Measurements from ENCODE around the gene GTF3C1. TPM values are rescaled to one million over a fixed set of nuclear protein-coding genes. Genes with fewer than 3 reads are reported as not detected.

Gene GTF3C1
- total and polyA plus RNA-seq, 2 of the 8 experiments (the other 6 are each of a cell fraction or from before 2014, with no cell fraction given), result 89.3 to 126 TPM

- CTCF ChIA-PET (ENCODE audit: partially characterized antibody), result interaction anchor here (1.3 kb wide), 1 partner anchor 229 kb away, joined by 3 read pairs; no protein-coding TSS in a partner anchor
- H3K36me3 ChIP-seq (ENCODE audit: control insufficient read depth in 2 of 4, insufficient read depth in 4 of 4, low read length in 3 of 4), result peaks cover 31 to 71% (median 56%) of the 10 kb centered on the region in 4 experiments; a peak in 7 of 8 replicates
- no peak overlapping the region for H3K9ac ChIP-seq (replicated peaks in 1 of 4; ENCODE audit: extremely low read depth in 1 of 4, low read depth in 3 of 4, low read length in 3 of 4)
- H4K8ac ChIP-seq (ENCODE audit: extremely low read depth, insufficient read depth, low read length), result no peak overlapping the region
- no peak overlapping the region for H2BK20ac ChIP-seq (ENCODE audit: low read length)
- FAIRE-seq, result no peak
- no peak overlapping the region for H3K56ac ChIP-seq (replicated peaks; ENCODE audit: insufficient read length, low read depth, low read length)
- H4K20me1 ChIP-seq (replicated peaks in 1 of 2; ENCODE audit: control insufficient read depth in 1 of 2, insufficient read depth in 2 of 2, low read length in 2 of 2), result peaks cover 2 to 14% of the 10 kb centered on the region in 2 experiments
- H3K23me2 ChIP-seq (ENCODE audit: low read depth, low read length), result peaks cover 2% of the 10 kb centered on the region; the same call in 1 of the 2 replicates
- H2BK5ac ChIP-seq (ENCODE audit: low read depth, low read length), result no peak overlapping the region
- no peak overlapping the region for H2BK120ac ChIP-seq (replicated peaks; ENCODE audit: low read depth, low read length)
- H4K5ac ChIP-seq (ENCODE audit: insufficient read length, low read depth, low read length), result no peak overlapping the region
- no peak overlapping the region for H3K4ac ChIP-seq (replicated peaks; ENCODE audit: insufficient read length, low read depth, low read length)
- no peak overlapping the region for H2BK12ac ChIP-seq (ENCODE audit: low read depth, low read length)
- H3K4me1 ChIP-seq (replicated peaks in 1 of 4; ENCODE audit: control insufficient read depth in 3 of 4, insufficient read depth in 4 of 4, low read length in 3 of 4), result no peaks in the 10 kb centered on the region; a peak in 1 of 7 replicates
- H3K27me3 ChIP-seq (replicated peaks in 1 of 4; ENCODE audit: control insufficient read depth in 3 of 4, extremely low read depth in 1 of 4, insufficient read depth in 3 of 4, low read length in 3 of 4), result no peaks in the 10 kb centered on the region
- H3K14ac ChIP-seq (ENCODE audit: insufficient read length), result no peak overlapping the region
- H3K4me2 ChIP-seq (ENCODE audit: insufficient read depth in 1 of 2, low read depth in 2 of 2, low read length in 2 of 2), result no peak overlapping the region
- H3K4me3 ChIP-seq (ENCODE audit: extremely low read depth in 1 of 4, insufficient read depth in 2 of 4, low read depth in 3 of 4, low read length in 4 of 4), result no peak overlapping the region
- no peaks in the 10 kb centered on the region for H3K79me1 ChIP-seq (ENCODE audit: low read depth, low read length)
- H3K79me2 ChIP-seq (ENCODE audit: control insufficient read depth in 1 of 2, insufficient read depth in 2 of 2, low read length in 2 of 2), result no peaks in the 10 kb centered on the region
- H3K27ac ChIP-seq (ENCODE audit: low read depth, low read length), result no peak overlapping the region
- POLR2A ChIA-PET (ENCODE audit: partially characterized antibody), result interaction anchor here (1.0 to 1.6 kb wide), 2 partner anchors 34 to 65 kb away, joined by 3 to 4 read pairs; no protein-coding TSS in a partner anchor
- no peak overlapping the region for H3K18ac ChIP-seq (ENCODE audit: extremely low read depth, low read length)
- 92% methylated on average over 21 of the region's 32 CpGs; no CpG with 5 or more reads in 1 of the 2 experiments for WGBS, 2 experiments (ENCODE audit: extremely low coverage in 1 of 2, insufficient coverage in 1 of 2, insufficient read length in 1 of 2, insufficient replicate concordance in 2 of 2, low coverage in 1 of 2, low lambda C conversion rate in 2 of 2, missing lambda C conversion rate in 1 of 2)
- no peak overlapping the region for H3K23ac ChIP-seq (ENCODE audit: insufficient read length)
- no peak overlapping the region for H2AK5ac ChIP-seq (ENCODE audit: low read depth, low read length)
- H2BK15ac ChIP-seq (ENCODE audit: low read length), result no peak overlapping the region
- H2AFZ ChIP-seq (ENCODE audit: low read length), result no peak overlapping the region
- H3K9me3 ChIP-seq (ENCODE audit: insufficient read depth in 2 of 2, low read depth in 1 of 2, low read length in 1 of 2), result no peaks in the 10 kb centered on the region
- no peak for DNase-seq (ENCODE audit: low read depth in 1 of 2, low spot score in 2 of 2)
- no peak overlapping the region for H4K91ac ChIP-seq (replicated peaks; ENCODE audit: insufficient read length, low read length)
- TF ChIP-seq GABPA (IDR thresholded peaks at IDR 0.05; ENCODE audit: borderline replicate concordance, insufficient read depth, low read length) (no peak), POU5F1 (IDR thresholded peaks at IDR 0.05; ENCODE audit: low read depth, low read length) (no peak), POLR2AphosphoS5 (IDR thresholded peaks at IDR 0.05; ENCODE audit: low read depth, low read length) (no peak), CHD2 (IDR thresholded peaks at IDR 0.05; ENCODE audit: low read length) (no peak), SRF (IDR thresholded peaks at IDR 0.05; ENCODE audit: low read depth, low read length) (no peak), SAP30 (IDR thresholded peaks at IDR 0.05; ENCODE audit: insufficient read depth, insufficient replicate concordance, low read length) (no peak), RFX5 (IDR thresholded peaks at IDR 0.05; ENCODE audit: borderline replicate concordance, low read depth, low read length) (no peak), KDM1A (IDR thresholded peaks at IDR 0.05; ENCODE audit: borderline replicate concordance, low read length) (no peak), HDAC6 (IDR thresholded peaks at IDR 0.05; ENCODE audit: low read depth, low read length) (no peak), SIX5 (IDR thresholded peaks at IDR 0.05; ENCODE audit: low read depth, low read length) (no peak), TAF7 (optimal IDR thresholded peaks at IDR 0.05; ENCODE audit: borderline replicate concordance, low read depth, low read length) (no peak), EP300 (IDR thresholded peaks at IDR 0.05; ENCODE audit: borderline replicate concordance in 1 of 2, low read depth in 2 of 2, low read length in 2 of 2) (no peak)
These were observed 85.7 kb downstream of the GTF3C1 start for GRCh38 chr16:27463741-27464591.
